CD14-positive monocyte (primary cell): ENCODE results near the gene ESRRB. TPM values are rescaled to one million over a fixed set of nuclear protein-coding genes. Genes with fewer than 3 reads are reported as not detected.

Source experiments
- DNase-seq, 3 donors: peaks; one replicate each; pipeline ENCODE4 v3.0.0-alpha.2; 2011 to 2022
- H2AFZ ChIP-seq: 2 replicates; pipeline ENCODE4 v1.6.0; 2012; ENCODE audit warnings: mild to moderate bottlenecking, low read depth, low read length, inconsistent platforms; ENCODE audit not compliant: insufficient read depth, poor library complexity, severe bottlenecking
- H3K27ac ChIP-seq, 2 donors: 1 replicate in 1 of 2; 2 replicates in 1 of 2; pipeline ENCODE4 v1.5.1; 2012 to 2013; ENCODE audit warnings: low read length in 2 of 2, control low read depth in 1 of 2, inconsistent platforms in 1 of 2, low read depth in 1 of 2, mild to moderate bottlenecking in 1 of 2
- H3K27me3 ChIP-seq, 2 donors: one replicate each; pipeline versions ENCODE4 v1.6.0 to v1.6.1; 2011 to 2013; ENCODE audit warnings: low read length in 2 of 2; ENCODE audit not compliant: control insufficient read depth in 2 of 2, insufficient read depth in 2 of 2
- H3K36me3 ChIP-seq, 2 donors: replicated peaks in 1 of 2; 1 replicate in 1 of 2; 2 replicates in 1 of 2; pipeline versions ENCODE4 v1.5.1 to v1.6.1; 2012 to 2013; ENCODE audit warnings: low read length in 2 of 2, control low read depth in 1 of 2, inconsistent platforms in 1 of 2, mild to moderate bottlenecking in 1 of 2; ENCODE audit not compliant: insufficient read depth in 2 of 2, control insufficient read depth in 1 of 2
- H3K4me1 ChIP-seq, 2 donors: 1 replicate in 1 of 2; 2 replicates in 1 of 2; pipeline versions ENCODE4 v1.5.1 to v1.6.1; 2012 to 2013; ENCODE audit warnings: low read length in 2 of 2, control low read depth in 1 of 2, inconsistent platforms in 1 of 2, mild to moderate bottlenecking in 1 of 2, moderate library complexity in 1 of 2; ENCODE audit not compliant: insufficient read depth in 2 of 2, control insufficient read depth in 1 of 2
- H3K4me2 ChIP-seq: replicated peaks from 2 replicates; pipeline ENCODE3; 2012; ENCODE audit warnings: low read length, moderate library complexity, mild to moderate bottlenecking; ENCODE audit not compliant: poor library complexity, severe bottlenecking; ENCODE audit errors: extremely low read depth
- H3K4me3 ChIP-seq, 3 experiments: fragments of 200-600 bp in 1 of 3; sonication (generic) in 1 of 3; replicated peaks in 1 of 3; 1 replicate in 2 of 3; 2 replicates in 1 of 3; pipeline ENCODE4 v1.5.1; 2011 to 2013; ENCODE audit warnings: low read length in 3 of 3, mild to moderate bottlenecking in 3 of 3, control low read depth in 2 of 3, low read depth in 2 of 3, inconsistent platforms in 1 of 3, moderate library complexity in 1 of 3
- H3K79me2 ChIP-seq: 2 replicates; pipeline ENCODE4 v1.6.0; 2012; ENCODE audit warnings: mild to moderate bottlenecking, control low read depth, inconsistent platforms, low read length, moderate library complexity; ENCODE audit not compliant: insufficient read depth
- H3K9ac ChIP-seq: 2 replicates; pipeline ENCODE4 v1.6.0; 2017; ENCODE audit warnings: low read length, mild to moderate bottlenecking; ENCODE audit not compliant: insufficient read depth, poor library complexity, severe bottlenecking
- H3K9me3 ChIP-seq, 2 donors: replicated peaks in 1 of 2; 1 replicate in 1 of 2; 2 replicates in 1 of 2; pipeline versions ENCODE4 v1.5.1 to v1.6.1; 2012 to 2013; ENCODE audit warnings: low read length in 2 of 2, control low read depth in 1 of 2; ENCODE audit not compliant: control insufficient read depth in 1 of 2, insufficient read depth in 1 of 2
- H4K20me1 ChIP-seq: 2 replicates; pipeline ENCODE4 v1.6.0; 2012; ENCODE audit warnings: mild to moderate bottlenecking, low read length, control low read depth, moderate library complexity; ENCODE audit not compliant: insufficient read depth
- H3K27ac Mint-ChIP-seq, 7 donors: one replicate each; pipeline ENCODE4 v1.8.0; 2020; ENCODE audit warnings: mild to moderate bottlenecking in 7 of 7, mixed read lengths in 7 of 7, moderate library complexity in 6 of 7, inconsistent platforms in 2 of 7
- H3K27me3 Mint-ChIP-seq, 3 donors: one replicate each; pipeline ENCODE4 v1.8.0; 2021 to 2022; ENCODE audit warnings: low read depth in 3 of 3, mild to moderate bottlenecking in 3 of 3, mixed read lengths in 3 of 3, moderate library complexity in 3 of 3, inconsistent platforms in 1 of 3
- H3K36me3 Mint-ChIP-seq, 2 donors: one replicate each; pipeline ENCODE4 v1.8.0; 2020; ENCODE audit warnings: mixed read lengths in 2 of 2, inconsistent platforms in 1 of 2, mild to moderate bottlenecking in 1 of 2
- H3K4me1 Mint-ChIP-seq: one replicate; pipeline ENCODE4 v1.8.0; 2020; ENCODE audit warnings: mild to moderate bottlenecking, mixed read lengths
- H3K4me3 Mint-ChIP-seq, 2 donors: one replicate each; pipeline ENCODE4 v1.8.0; 2020; ENCODE audit warnings: mild to moderate bottlenecking in 2 of 2, mixed read lengths in 2 of 2, moderate library complexity in 1 of 2
- H3K9me3 Mint-ChIP-seq, 7 donors: one replicate each; pipeline ENCODE4 v1.8.0; 2020 to 2022; ENCODE audit warnings: mixed read lengths in 7 of 7, mild to moderate bottlenecking in 6 of 7, moderate library complexity in 6 of 7, inconsistent platforms in 2 of 7
- WGBS: methylation state at CpG from one replicate; pipeline ENCODE4 v1.1.5; 2013; ENCODE audit warnings: missing lambda C conversion rate; ENCODE audit not compliant: insufficient coverage; 5-methylcytosine and 5-hydroxymethylcytosine counted together
- intact Hi-C, 2 donors: fragments of 100-400 bp; cut with micrococcal nuclease; formaldehyde crosslinking; loops; one replicate each; pipeline versions ENCODE4 v1.15.0 to v1.15.1; 2023
- polyA plus RNA-seq, 3 donors: library from polyadenylated mRNA; depleted of rRNA in 1 of 3; unstranded in 2 of 3; stranded (reverse) in 1 of 3; fragments of 300-500 nt in 2 of 3; fragments of >200 nt in 1 of 3; fragmentation: Illumina TruSeq in 2 of 3; gene quantifications; 1 replicate in 2 of 3; 2 replicates in 1 of 3; pipeline ENCODE4 v1.2.3, GENCODE V29; 2012 to 2021
- TF ChIP-seq, protein P1 (sequence below): fragments of 200-600 bp; IDR thresholded peaks from one replicate; pipeline ENCODE4 v1.8.0; 2022; ENCODE audit warnings: antibody characterized with exemption, mild to moderate bottlenecking

Gene ESRRB
- polyA plus RNA-seq, 3 donors, result 0.03 TPM; not detected in 2

DNA sequence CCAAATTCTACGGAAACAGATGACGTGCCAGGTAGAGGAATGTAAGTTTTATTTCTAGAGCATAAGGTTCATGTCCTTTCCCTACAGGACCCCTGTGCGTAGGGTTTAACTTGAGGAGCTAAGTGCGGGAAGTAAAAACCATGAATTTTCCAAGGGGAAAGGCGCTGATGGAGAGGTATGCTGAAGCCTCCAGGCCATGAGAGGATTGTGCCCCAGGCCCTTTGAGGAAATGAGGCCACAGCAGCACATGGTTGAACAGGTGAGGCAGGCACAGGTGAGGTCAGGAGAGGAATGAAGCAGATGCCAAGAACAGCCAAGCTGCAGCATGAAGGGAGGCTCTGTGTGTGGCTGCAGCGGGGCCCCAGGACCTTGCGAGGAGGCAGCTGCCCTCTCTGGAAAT, 14.7 kb downstream of the ESRRB start:
- Histone ChIP-seq H3K9ac (no peak overlapping the region), H3K79me2 (no peaks in the 10 kb centered on the region), H3K36me3 (no peaks in the 10 kb centered on the region), H3K4me3 (no peak overlapping the region), H3K4me1 (no peaks in the 10 kb centered on the region), H3K27me3 (peaks cover under 1 to 4% of the 10 kb centered on the region in 2 donors), H3K9me3 (no peaks in the 10 kb centered on the region), H2AFZ (no peak overlapping the region), H3K27ac (no peak overlapping the region), H3K4me2 (no peak overlapping the region), H4K20me1 (no peaks in the 10 kb centered on the region)
- Mint-ChIP-seq H3K4me1 (no peaks in the 10 kb centered on the region), H3K4me3 (no peak overlapping the region), H3K36me3 (no peaks in the 10 kb centered on the region), H3K27me3 (peaks cover 9 to 25% (median 19%) of the 10 kb centered on the region in 3 donors), H3K27ac (no peak overlapping the region), H3K9me3 (peaks cover 0 to 2% (median 0%) of the 10 kb centered on the region in 7 donors)
- intact Hi-C loops, result no loop called here
- DNase-seq, result no peak
- WGBS, result 90% methylated on average over 5 of the region's 7 CpGs
- TF ChIP-seq, protein P1, sequence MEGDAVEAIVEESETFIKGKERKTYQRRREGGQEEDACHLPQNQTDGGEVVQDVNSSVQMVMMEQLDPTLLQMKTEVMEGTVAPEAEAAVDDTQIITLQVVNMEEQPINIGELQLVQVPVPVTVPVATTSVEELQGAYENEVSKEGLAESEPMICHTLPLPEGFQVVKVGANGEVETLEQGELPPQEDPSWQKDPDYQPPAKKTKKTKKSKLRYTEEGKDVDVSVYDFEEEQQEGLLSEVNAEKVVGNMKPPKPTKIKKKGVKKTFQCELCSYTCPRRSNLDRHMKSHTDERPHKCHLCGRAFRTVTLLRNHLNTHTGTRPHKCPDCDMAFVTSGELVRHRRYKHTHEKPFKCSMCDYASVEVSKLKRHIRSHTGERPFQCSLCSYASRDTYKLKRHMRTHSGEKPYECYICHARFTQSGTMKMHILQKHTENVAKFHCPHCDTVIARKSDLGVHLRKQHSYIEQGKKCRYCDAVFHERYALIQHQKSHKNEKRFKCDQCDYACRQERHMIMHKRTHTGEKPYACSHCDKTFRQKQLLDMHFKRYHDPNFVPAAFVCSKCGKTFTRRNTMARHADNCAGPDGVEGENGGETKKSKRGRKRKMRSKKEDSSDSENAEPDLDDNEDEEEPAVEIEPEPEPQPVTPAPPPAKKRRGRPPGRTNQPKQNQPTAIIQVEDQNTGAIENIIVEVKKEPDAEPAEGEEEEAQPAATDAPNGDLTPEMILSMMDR, result no peak

DNA sequence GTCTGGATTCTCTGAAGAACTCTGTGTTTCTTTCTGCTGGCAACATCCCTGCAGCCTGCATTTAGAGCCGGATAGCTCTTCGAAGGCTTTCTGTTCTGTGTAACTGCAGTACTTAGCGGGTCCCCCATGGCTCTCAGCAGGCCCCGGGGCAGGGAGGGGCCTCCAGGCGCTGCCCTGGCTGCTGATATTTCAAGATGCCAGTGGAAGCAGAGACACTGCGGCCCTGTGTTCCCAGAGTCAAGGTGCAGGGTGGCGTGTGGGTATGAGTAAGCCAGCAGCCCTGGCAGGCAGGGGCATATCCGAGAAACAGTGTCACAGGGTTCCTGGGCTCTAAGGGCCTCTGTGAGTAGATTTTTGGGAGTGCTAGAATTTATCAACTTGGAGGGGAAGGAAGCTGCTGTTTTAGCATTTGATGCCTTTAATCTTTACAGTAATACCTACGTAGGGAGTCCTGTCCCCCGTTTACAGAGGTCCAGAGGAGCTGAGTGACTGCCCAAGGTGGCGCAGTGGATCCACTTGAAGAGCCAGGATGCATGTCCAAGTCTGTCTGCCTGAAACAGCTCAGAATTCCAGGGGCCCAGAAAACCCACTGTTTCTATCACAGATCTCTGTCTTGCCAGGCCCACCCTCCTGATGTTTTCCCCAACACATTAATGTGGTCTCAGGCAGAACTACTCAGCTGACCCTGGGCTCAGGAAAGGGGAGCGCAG, 16.2 kb downstream of the ESRRB start:
- Histone ChIP-seq H3K9ac (no peak overlapping the region), H3K4me1 (no peaks in the 10 kb centered on the region), H3K27me3 (no peaks in the 10 kb centered on the region), H3K4me3 (no peak overlapping the region), H3K36me3 (no peaks in the 10 kb centered on the region), H3K4me2 (no peak overlapping the region), H3K9me3 (no peaks in the 10 kb centered on the region), H3K79me2 (no peaks in the 10 kb centered on the region), H4K20me1 (no peaks in the 10 kb centered on the region), H3K27ac (no peak overlapping the region), H2AFZ (no peak overlapping the region)
- 82% methylated on average over 12 of the region's 12 CpGs for WGBS
- Mint-ChIP-seq H3K27me3 (peaks cover 11 to 20% (median 17%) of the 10 kb centered on the region in 3 donors), H3K9me3 (peaks cover 0 to 2% (median 0%) of the 10 kb centered on the region in 7 donors), H3K4me1 (no peaks in the 10 kb centered on the region), H3K27ac (no peak overlapping the region), H3K36me3 (no peaks in the 10 kb centered on the region), H3K4me3 (no peak overlapping the region)
- TF ChIP-seq, protein P1, result no peak
- DNase-seq, result no peak
- intact Hi-C loops, result no loop called here
